ENCODE data around the gene ALG9.

ALG9 gene

GRCh38 chr11:111882202-111882601 lies 10.8 kb upstream of the ALG9 start:
- no peak for DNase-seq (ENCODE audit: low read depth in 3 of 3)

GRCh38 chr11:111879637-111879960 lies 8.2 kb upstream of the ALG9 start:
- no peak for DNase-seq (ENCODE audit: low read depth in 3 of 3)

GRCh38 chr11:111878849-111879636 lies 7.7 kb upstream of the ALG9 start, which contains the start of the genes CFAP68 and FDXACB1:
Gene CFAP68 (plus strand): TSS chr11:111879541. CDS start chr11:111879561, 20 bp downstream.
Gene FDXACB1 (minus strand): TSS chr11:111879165. CDS start chr11:111879132, 33 bp downstream.
- DNase-seq (ENCODE audit: low read depth in 3 of 3), result peak; percentile 83 to 92 (median 88)

DNA sequence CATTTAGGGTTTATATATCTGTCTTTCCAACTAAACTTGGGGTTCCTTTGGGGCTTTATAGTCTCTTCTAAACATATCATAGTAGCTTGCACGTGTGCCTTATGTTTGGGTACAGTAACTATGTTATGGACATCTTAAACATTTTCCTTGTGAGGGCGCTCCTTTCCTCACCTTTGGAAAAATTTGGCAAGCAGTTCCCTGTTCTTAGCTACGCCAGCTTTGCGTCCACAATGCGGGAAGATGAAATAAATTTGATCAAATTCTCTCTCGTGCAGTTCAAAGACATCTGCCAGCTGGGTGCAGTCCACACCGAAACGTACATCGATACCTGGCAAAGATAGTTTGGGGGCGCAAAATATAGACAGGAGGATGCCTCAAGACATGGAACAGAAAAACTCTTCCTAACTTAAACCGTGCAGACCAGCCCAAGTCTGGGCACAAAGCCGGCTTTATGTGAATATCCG lies 7.0 kb upstream of the ALG9 start:
- no peak for DNase-seq (ENCODE audit: low read depth in 3 of 3)

DNA sequence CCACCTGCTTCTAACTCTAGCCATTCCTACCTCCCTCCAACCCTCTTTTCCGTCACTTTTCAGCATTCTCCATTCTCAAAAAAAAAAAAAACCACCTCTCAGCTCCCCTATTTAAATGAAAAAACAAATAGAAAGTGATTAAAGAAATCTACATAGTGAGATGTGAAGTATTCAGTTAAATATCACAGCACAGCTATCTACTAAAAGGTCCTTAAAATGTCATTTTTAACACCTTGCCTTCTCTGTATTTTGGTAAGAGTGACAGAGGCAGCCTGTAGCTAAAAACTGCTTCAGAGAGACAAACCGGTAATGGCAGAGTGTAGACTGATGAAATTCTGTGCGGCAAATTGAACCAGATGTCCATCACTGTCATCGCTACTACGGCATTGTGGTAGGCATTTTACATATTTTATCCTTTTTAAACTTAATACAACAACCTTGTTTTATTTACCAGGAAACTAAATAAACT lies 346 bp upstream of the ALG9 start:
- DNase-seq (ENCODE audit: low read depth in 3 of 3), result no peak

DNA sequence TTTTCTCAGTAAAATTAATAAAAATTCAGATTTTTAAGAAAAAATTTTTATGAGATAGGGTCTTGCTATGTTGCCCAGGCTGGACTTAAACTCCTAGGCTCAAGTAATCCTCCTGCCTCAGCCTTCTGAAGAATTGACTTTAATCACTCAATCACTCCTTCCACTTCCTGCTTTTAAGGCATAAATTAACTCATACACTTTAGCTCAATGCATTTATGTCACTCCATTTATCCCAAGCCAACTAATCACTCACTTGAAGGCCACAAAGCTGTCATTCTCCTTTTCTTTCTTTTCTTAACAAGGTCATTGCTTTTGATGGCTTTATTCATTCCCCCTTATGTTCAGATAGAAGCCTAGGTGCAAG lies 877 bp downstream of the ALG9 start:
- DNase-seq (ENCODE audit: low read depth in 3 of 3), result no peak

- no peak for DNase-seq (ENCODE audit: low read depth in 3 of 3)
Observed at GRCh38 chr11:111870113-111870512, 1.3 kb downstream of the ALG9 start.

DNA sequence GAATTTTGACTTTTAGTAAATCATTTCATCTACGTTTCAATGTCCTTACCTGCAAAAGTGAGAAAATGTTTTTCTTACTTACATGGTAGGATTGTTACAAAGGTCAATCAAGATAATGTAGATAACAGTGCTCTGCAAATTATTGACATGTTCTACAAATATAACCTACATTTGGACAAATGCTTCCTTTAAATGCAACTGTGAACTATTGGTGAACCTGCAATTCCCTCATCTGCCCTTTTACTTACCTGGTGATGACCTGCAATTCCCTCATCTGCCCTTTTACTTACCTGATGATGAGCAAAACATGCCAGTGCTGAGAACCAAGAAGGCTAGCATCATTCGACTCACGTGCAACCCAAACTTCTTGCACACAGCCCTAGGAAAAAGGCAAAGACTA lies 11.1 kb downstream of the ALG9 start:
- no peak for DNase-seq (ENCODE audit: low read depth in 3 of 3)

DNA sequence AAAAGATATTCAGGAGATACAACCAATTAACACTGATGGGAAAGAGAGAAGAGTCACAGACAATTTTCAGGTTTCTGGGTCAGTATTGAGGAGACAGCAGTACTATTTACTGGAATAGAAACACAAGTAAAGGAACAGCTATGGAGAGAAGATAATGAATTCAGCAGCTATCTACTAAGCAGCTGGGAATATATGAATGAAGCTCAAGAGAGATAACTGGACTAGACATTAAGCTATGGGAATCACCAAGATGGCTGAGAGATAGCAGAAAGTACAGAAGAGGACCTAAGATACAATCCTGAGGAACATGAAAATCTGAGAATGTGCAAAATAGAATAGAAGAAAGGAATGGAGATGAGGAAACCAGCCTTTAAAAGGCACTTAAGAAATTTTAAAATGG lies 15.9 kb downstream of the ALG9 start:
- DNase-seq (ENCODE audit: low read depth in 3 of 3), result no peak

GRCh38 chr11:111852103-111852502 lies 19.3 kb downstream of the ALG9 start:
- no peak for DNase-seq (ENCODE audit: low read depth in 3 of 3)

GRCh38 chr11:111851636-111852035 lies 19.7 kb downstream of the ALG9 start:
- no peak for DNase-seq (ENCODE audit: low read depth in 3 of 3)

- DNase-seq (ENCODE audit: low read depth in 3 of 3), result no peak
Observed at GRCh38 chr11:111851067-111851466, 20.3 kb downstream of the ALG9 start.

- DNase-seq (ENCODE audit: low read depth in 3 of 3), result no peak
Observed at GRCh38 chr11:111849631-111850030, 21.8 kb downstream of the ALG9 start.

GRCh38 chr11:111846636-111847035 lies 24.7 kb downstream of the ALG9 start:
- DNase-seq (ENCODE audit: low read depth in 3 of 3), result no peak

DNA sequence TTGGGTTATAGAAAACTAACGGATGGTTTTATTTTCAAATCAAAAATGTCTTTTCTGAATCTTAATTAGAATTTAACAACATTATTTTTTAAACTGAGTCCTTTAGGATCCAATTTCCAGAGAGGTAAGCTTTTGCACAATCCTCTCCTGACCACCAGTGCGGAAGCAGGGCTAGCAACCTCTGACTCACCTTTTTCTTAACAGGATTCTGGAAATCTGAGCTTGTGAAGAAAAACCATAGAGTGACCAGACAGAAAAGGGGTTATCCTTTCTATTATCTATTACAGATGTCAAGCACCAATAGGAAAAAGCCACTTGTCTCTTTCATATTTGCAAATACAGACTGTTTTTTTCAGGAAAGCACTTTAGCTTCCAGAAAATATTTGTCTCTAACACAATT lies 25.3 kb downstream of the ALG9 start:
- no peak for DNase-seq (ENCODE audit: low read depth in 3 of 3)

DNA sequence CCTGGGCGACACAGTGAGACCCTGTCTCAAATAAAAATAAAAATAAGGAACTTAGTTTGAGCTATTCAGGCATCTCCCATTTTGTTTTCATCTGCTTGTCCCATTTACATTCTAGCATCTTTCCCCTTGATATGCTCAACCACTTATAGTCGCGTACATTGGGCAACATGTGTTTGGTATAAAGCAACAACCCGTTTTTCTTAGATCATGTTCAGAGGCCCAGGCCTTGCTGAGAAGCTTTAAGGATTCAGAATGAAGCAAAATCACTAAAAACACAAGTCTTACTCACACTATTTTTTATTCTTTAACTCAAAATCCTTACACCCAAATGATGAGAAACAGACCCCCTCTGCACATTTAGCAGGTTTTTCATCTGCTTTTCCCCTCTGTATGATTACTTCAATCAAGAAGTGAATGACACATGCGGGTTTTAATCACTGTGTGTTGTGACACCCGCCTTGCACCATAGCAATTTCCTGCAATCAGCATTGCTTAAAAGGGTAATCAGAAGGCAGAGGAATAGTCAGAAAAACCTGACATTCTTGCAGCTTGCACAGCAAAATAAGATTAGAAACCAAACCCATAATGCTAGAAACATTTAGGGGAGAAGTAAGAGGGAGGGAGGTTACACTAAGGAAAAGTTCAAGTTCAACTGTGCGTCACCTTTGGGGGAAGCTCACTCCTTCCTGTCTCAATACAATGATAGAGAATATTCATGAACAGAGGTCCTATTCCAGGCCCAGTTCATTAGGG lies 25.9 kb downstream of the ALG9 start:
- no peak for DNase-seq (ENCODE audit: low read depth in 3 of 3)

DNA sequence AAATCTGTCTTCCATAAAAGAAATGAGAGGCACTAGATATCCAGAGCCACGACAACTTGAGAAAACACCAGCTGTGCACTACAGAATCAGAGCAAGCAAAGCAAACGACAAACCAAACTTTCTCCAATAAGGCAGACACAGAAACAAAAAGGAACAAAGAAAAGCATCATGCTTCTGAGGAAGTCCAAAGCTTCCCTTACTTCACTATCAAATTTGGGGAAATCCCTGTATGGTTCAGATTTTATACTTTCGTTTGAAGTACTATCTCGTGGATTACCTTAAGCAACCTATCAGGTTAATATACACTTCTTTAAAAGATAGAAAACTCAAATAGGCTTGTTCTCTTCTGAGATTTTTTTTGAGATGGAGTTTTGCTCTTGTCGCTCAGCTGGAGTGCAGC lies 27.7 kb downstream of the ALG9 start:
- no peak for DNase-seq (ENCODE audit: low read depth in 3 of 3)

- peak; percentile 64 to 79 (median 78) for DNase-seq (ENCODE audit: low read depth in 3 of 3)
Observed at GRCh38 chr11:111841370-111842053, 29.9 kb downstream of the ALG9 start.

GRCh38 chr11:111840143-111840542 lies 31.2 kb downstream of the ALG9 start:
- no peak for DNase-seq (ENCODE audit: low read depth in 3 of 3)

DNA sequence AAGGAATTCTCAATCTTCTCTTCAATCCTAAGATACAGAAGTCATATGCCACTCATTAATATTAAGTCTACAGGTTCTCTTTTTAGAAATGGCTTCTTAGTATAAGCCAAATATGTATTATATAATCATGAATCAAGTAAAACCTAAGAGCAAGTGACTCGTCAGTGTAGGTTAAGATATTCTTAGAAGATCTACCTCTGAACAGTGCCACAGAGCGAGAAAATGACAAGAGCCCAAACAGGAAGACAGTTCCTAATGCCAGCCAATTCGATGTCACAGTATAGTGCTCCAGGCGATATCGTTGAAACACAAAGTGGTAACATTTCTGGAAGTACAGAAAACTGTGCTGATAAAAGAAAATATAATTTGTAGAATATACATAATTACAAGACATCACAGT lies 33.3 kb downstream of the ALG9 start:
- DNase-seq (ENCODE audit: low read depth in 3 of 3), result no peak

DNA sequence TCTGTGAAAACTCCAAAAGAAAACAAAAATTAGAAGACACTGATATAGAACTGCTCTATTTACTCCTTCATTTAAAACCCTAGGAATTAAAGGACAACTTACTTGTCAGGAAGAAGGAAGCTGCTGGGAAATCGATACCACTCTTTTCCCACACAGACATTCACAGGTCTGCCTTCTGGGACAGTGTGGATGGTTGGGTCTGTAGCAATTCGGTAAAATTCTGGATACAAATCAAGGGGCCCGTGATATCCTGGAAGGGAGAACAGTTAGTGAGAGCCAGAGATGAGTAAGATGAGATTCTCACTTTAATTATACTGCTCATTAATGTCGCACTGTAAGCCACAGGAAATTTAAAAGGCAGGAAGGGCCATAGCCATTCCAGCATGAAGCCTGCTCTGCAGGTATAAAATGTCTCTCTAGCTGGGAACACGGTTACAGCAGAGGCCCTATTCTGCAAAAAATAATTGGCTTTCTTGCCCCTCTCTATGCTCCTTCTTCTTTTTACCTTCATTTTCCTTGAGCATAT lies 34.0 kb downstream of the ALG9 start:
- DNase-seq (ENCODE audit: low read depth in 3 of 3), result no peak

- no peak for DNase-seq (ENCODE audit: low read depth in 3 of 3)
Observed at GRCh38 chr11:111836721-111837120, 34.7 kb downstream of the ALG9 start.

All from stimulated activated CD4-positive, alpha-beta T cell treated with anti-CD3 and anti-CD28 coated beads, TNF-alpha, amount 100 ng/mL, for 4 hours (primary cell).